Esophagus squamous epithelium (tissue), 4 donors: Measurements from ENCODE around the gene CACNA1D.

Source experiments
- CTCF ChIP-seq, 6 experiments: fragments of 450-650 bp in 4 of 6; fragments of 200-600 bp in 2 of 6; sonication (generic) in 2 of 6; IDR thresholded peaks; one replicate each; pipeline ENCODE4 v1.5.1; 2016 to 2019; ENCODE audit warnings: antibody characterized with exemption in 6 of 6, mild to moderate bottlenecking in 4 of 6, moderate library complexity in 4 of 6
- POLR2A ChIP-seq, 4 donors: fragments of 450-650 bp; IDR thresholded peaks; one replicate each; pipeline ENCODE4 v1.6.1; 2017; ENCODE audit warnings: antibody characterized with exemption in 4 of 4, mild to moderate bottlenecking in 4 of 4, moderate library complexity in 3 of 4

- no peak for TF ChIP-seq CTCF (IDR thresholded peaks at IDR 0.05)
- no peak for TF ChIP-seq POLR2A (IDR thresholded peaks at IDR 0.05)
Measured at GRCh38 chr3:53661480-53661879, 167.1 kb downstream of the CACNA1D start.
